ENCODE data around the gene OR5H6. TPM values are rescaled to one million over a fixed set of nuclear protein-coding genes. Genes with fewer than 3 reads are reported as not detected.

OR5H6 gene
- total RNA-seq, 2 donors from 2014 or later: not detected

Other genes starting within 250 kb of the OR5H6 start
- not detected for gene GABRR3, start 228.9 kb upstream of the OR5H6 start, total RNA-seq
- not detected for gene OR5AC2, start 177.1 kb upstream of the OR5H6 start, total RNA-seq
- gene OR5H1, start 133.5 kb upstream of the OR5H6 start, total RNA-seq: not detected
- not detected for gene OR5H14, start 116.8 kb upstream of the OR5H6 start, total RNA-seq
- gene OR5H15, start 97.5 kb upstream of the OR5H6 start, total RNA-seq: not detected
- not detected for gene OR5H2, start 18.3 kb downstream of the OR5H6 start, total RNA-seq
- not detected for gene OR5K4, start 89.6 kb downstream of the OR5H6 start, total RNA-seq
- not detected for gene OR5K3, start 126.4 kb downstream of the OR5H6 start, total RNA-seq
- gene OR5K1, start 199.0 kb downstream of the OR5H6 start, total RNA-seq: not detected
- not detected for gene OR5K2, start 233.4 kb downstream of the OR5H6 start, total RNA-seq